GM18907 (cell line): ENCODE measurements around the gene FAM209A.
"Not testable (repeated sequence)": the region's sequence is repeated elsewhere in the genome, so short reads cannot be mapped to it uniquely, and the experiment has no call there.

Source experiments
- ATAC-seq: cut with Tn5 transposase; IDR thresholded peaks from one replicate; pipeline ENCODE4 v1.9.1; 2021; ENCODE audit warnings: mild to moderate bottlenecking, moderate library complexity; ENCODE audit not compliant: unreplicated experiment

FAM209A gene, protein sequence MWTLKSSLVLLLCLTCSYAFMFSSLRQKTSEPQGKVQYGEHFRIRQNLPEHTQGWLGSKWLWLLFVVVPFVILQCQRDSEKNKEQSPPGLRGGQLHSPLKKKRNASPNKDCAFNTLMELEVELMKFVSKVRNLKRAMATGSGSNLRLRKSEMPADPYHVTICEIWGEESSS

GRCh38 chr20:56524444-56524843 is at the start of gene FAM209A:
FAM209A (plus strand) TSS chr20:56524744; CDS start chr20:56524809, 65 bp downstream.
- ATAC-seq, result not testable (repeated sequence)

DNA sequence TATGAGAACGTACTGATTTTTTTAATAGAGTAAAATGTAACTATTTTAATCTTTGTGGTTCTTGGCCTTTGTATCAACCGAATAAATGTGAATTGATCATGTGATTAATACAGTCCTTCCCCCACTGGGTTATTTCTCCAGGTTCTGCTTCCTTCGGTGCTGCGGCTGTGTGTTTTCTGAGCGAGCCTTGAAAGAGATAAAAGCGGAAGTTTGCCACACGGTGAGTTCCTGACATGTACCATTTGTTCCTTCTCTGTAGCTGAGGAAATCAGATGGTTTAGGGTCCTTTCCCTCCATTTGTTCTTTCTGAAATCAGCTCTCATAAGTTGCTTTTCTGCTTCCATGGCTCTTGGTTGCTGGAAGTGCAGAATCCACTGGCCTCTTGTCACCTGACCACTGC is 40.6 kb upstream of the FAM209A start:
- no peak for ATAC-seq

- ATAC-seq, result no peak
Measured at GRCh38 chr20:56487216-56487615, 37.3 kb upstream of the FAM209A start.

DNA sequence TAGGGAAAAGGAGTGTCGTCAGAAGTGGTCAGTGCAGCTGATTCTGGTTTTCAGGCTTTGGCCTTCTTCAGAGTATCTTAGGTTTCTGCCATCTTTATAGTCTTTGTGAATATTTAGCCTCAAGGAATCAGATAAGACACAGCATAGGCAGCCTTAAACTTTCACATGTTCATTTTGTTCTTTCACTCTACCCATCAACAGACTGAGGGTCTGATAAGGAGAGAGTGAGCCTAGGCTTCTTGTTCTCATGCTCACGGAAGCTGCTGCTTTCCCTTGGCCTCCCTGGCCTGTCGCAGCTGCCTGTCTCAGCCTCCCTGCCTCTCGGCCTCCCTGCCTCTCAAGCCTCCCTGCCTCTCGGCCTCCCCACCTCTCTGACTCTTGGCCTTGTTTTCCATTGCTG is 36.0 kb upstream of the FAM209A start:
- no peak for ATAC-seq

DNA sequence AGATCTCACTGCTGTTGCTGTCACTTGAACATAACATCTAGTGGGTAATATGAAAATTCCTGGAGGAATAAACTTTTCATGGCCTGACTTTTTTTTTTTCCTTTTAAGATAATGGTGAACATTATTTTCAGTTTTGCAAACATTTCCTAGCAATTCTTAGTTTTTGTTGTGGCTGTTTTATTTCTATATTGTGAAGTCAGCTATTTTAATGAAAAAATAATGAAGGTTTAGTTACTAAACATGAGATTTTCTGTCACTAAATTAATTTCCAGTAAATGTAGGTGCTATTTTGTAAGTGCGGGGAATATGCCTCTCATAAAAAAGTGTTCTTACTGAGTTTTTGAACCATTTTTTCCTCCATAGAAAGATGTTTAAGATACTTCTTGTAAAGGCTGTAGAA is 23.4 kb upstream of the FAM209A start:
- ATAC-seq, result no peak

DNA sequence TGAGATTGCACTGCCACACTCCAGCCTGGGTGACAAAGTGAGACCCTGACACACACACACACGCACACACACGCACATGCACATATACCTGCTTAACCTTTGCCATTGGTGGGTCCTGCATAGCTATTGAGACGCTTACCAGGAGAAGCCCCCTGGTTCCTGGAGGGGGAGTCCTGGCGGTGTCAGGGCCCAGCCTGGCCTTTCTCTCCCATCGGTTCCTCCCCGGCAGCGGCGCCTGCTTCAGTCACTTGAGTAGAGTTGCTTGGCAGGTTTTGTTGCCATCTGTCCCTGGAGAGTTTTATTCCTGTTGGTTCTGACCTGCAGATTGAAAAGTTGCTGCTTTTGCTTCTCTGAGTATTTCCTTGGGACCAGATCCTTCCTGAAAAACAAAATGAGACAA is 20.6 kb upstream of the FAM209A start:
- ATAC-seq, result no peak

- no peak for ATAC-seq
Measured at GRCh38 chr20:56504373-56505005, 20.1 kb upstream of the FAM209A start.

DNA sequence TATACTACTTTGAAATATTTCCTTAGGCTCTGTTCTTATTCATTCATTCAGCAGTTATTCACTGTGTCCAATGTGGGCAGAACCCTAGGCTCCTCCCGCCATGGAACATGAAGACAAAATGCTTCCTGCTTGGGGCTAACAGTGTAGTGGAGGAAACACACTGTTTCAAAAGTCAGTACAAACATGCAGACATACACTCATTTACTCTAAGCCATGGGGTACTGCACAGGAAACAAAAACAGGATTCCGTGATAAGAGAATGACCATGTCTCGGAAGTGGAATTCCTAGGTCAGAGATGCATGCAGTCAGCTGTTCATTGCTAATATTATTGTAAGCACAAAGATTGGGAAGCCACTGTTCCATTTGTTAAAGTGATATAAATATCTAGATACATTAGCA is 18.4 kb upstream of the FAM209A start:
- ATAC-seq, result no peak

- ATAC-seq, result no peak
Measured at GRCh38 chr20:56511926-56512325, 12.6 kb upstream of the FAM209A start.

DNA sequence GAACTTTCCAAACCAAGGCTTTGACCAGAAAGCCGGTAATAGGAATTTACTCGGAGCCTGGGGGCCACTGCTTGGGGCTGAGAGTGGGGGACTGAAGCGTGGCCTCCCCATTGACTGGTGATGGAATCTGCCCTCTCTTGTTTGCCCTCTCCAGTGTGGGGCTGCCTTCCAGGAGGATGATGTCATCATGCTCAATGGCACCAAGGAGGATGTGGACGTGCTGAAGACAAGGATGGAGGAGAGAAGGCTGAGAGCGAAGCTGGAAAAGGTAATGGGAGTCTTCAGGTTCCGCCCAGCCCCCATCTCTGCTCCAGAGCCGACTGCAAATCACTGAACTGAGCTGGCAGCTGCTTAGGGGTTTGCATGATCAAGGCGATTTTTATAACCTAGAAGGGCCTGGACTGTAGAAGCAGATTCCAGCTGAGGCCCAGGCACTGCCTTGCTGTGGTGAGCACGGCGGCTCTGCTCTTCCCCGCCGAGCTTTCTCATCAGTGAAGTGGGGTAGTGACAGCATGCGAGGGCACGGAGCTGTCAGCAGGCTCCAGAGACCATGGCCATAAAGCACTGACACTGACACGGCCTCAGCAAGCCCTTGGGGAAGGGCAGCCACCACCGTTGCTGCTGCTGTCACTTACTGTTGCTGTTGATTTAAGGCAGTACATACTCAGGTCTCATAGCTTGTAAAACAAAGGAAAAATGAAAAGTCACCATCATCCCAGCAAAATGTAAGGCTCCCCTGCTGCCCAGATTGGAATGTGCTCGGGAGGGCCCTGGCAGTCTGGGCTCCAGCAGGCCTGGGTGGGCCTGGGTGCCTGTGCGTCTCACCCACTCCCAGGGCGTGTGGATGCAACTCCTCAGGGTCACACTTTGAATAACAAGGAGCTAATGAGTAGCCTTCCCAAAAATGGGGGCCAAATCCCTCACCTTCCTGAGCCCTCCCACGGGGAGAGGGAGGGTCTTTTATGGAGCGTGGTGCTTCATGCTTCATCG is 11.1 kb upstream of the FAM209A start:
- no peak for ATAC-seq

GRCh38 chr20:56516631-56517030 is 7.9 kb upstream of the FAM209A start:
- ATAC-seq, result no peak

DNA sequence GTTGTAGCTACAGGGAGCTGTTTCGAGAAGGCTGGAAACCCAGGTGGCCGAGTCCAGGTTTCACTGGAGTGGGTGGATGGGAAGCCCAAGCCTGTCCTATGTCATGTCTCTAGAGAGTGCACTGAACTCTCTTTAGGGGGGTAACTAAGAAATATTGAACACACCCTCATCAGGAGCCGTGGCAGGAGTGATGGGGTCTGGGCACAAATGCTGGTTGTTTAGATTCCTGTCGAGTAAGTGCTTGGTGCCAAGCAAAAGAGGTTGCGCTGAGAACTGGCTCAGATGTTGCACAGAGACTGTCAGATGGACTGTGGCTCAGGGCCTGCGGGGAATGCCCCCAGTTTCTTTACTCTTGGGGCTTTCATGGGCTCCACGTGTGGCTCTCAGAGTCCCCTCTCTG is 7.3 kb upstream of the FAM209A start:
- no peak for ATAC-seq

- no peak for ATAC-seq
Measured at GRCh38 chr20:56517641-56518040, 6.9 kb upstream of the FAM209A start.

GRCh38 chr20:56518126-56518525 is 6.4 kb upstream of the FAM209A start:
- no peak for ATAC-seq

DNA sequence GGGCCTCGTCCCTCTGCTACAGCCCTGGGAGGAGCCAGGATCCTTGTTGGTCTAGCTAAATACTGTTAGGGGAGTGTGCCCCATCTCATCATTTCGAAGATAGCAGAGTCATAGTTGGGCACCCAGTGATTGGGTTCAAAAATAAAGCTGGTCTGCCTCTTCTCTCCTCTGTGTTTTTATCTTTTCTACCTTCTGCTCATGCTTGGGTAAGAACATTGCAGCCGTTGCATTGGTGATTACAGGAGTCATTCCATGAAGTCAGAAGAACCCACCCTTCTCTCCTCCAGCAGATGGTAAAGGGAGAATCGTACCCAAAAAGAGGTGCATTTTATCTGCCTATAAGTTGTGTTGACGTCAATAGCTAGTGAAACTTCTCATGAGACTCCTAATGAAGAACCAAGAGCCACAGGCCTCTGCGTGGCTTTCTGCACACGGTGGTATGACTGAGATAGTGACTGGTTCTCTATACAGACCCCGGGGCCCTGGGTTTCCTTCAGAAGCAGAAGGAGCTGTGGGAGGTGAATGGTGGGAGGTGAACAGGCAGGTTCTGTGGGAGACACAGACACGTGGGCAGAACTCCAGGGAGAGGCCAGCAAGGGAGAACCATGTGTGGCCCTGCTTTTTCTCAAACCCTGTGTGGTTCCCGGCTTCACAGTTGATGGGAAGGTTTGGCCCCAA is 5.7 kb upstream of the FAM209A start:
- no peak for ATAC-seq

DNA sequence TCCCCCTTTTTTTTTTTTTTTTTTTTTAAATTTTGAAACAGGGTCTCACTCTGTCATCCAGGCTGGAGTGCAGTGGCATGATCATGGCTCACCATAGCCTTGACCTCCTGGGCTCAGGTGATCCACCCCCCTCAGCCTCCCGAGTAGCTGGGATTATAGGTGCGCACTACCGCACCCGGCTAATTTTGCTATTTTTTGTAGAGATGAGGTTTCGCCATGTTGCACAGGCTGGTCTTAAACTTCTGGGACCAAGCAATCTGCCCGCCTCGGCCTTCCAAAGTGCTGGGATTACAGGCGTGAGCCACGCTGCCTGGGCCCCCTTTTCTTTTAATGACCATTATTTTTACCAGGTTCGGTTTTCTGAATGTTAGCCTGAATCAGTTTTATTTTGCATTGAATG is 5.0 kb upstream of the FAM209A start:
- no peak for ATAC-seq

DNA sequence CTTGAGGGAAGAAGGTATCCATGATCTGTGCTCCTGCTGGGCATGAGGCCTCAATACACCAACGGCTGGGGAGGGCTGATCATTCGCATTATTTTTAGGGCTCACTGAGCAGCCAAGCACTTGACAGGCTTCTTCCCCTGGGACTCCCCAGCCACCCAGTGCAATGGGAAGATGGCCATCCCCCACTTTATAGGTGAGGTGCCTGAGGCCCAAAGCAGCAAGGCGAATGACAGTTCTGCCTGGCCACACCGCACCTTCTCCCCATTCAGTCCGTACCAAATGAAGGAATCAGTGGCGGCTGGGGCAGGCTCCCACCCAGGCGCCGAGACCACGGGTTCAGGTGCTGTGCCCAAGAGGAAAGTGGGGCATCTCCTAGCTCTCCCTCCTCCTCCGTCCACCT is 4.4 kb upstream of the FAM209A start:
- no peak for ATAC-seq

DNA sequence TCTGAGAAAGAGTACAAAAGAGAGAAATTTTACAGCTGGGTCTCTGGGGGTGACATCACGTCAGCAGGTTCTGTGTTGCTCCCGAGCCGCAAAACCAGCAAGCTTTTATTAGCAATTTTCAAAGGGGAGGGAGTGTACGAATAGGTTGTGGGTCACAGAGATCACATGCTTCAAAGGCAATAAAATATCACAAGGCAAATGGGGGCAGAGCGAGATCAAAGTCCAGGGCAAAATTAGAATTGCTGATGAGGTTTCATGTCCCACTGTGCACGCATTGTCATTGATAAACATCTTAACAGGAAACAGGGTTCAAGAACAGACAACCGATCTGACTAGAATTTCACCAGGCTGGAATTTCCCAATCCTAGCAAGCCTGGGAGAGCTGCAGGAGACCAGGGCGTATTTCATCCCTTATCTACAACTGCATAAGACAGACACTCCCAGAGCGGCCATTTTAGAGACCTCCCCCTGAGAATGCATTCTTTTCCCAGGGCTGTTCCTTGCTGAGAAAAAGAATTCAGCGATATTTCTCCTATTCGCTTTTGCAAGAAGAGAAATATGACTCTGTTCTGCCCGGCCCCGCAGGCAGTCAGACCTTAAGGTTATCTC is 3.7 kb upstream of the FAM209A start:
- ATAC-seq, result not testable (repeated sequence)

GRCh38 chr20:56522311-56522710 is 2.2 kb upstream of the FAM209A start:
- no peak for ATAC-seq

DNA sequence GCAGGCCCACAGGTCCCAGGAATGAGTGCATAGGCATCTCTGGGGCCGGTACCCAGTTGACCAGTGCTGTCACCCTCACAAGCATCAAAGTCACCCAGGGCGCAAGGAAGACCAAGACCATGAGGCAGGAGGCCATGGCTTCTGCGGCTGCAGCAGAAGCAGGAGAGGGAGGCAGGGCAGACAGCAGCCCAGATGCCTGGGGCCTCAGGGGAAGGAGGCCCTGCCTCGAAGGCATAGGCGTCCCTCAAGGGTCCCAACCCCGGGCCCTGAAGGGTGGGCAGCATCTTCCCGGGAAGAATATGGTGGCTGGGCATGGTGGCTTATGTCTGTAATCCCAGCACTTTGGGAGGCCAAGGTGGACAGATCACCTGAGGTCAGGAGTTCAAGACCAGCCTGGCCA is 3.0 kb downstream of the FAM209A start:
- ATAC-seq, result no peak

DNA sequence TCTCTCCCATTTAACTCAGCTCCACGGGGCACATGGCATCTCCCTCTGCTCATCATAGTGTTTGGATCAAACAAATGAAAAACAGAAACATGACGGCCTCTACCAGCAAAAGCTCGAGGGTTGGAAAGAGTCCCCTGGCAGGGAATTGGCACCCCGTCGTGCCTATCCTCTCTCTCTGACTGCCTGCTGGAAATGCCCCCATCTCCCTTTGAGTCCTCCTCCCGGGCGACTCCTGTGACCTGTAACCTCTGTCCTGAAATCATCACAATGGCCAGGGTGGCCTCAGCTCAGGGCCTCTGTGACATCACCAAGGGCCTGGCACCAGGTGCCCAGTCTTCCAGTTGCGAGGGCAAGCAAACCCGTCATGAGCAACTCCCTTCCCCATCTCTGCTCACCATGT is 8.4 kb downstream of the FAM209A start, which contains the start of gene FAM209B:
TSS of gene FAM209B (plus strand) at position 301 of the 400 bp plus-strand sequence. CDS start at position 397, 96 bp downstream.
- ATAC-seq, result not testable (repeated sequence)
